Measurements from ENCODE around the gene CX3CL1. TPM values are rescaled to one million over a fixed set of nuclear protein-coding genes. Genes with fewer than 3 reads are reported as not detected.

Gene CX3CL1
- total RNA-seq, 2 donors from 2014 or later, result 2.9 to 4.7 TPM

GRCh38 chr16:57379579-57379978 lies 7.3 kb downstream of the CX3CL1 start:
- ATAC-seq, result no peak
- DNase-seq, result no peak
- intact Hi-C loops (cut with DNase I, micrococcal nuclease), result no loop called here

GRCh38 chr16:57380671-57381462 lies 8.6 kb downstream of the CX3CL1 start:
- ATAC-seq, result no peak
- no peak for DNase-seq
- intact Hi-C loops (cut with DNase I, micrococcal nuclease), result no loop called here

- DNase-seq, result no peak
- intact Hi-C loops (cut with DNase I, micrococcal nuclease), result no loop called here
- ATAC-seq, result no peak
Measured at GRCh38 chr16:57381791-57382534, 9.7 kb downstream of the CX3CL1 start.

GRCh38 chr16:57382535-57383275 lies 10.4 kb downstream of the CX3CL1 start:
- intact Hi-C loops (cut with DNase I, micrococcal nuclease), result no loop called here
- no peak for ATAC-seq
- DNase-seq, result no peak

- intact Hi-C loops (cut with DNase I, micrococcal nuclease), result no loop called here
- DNase-seq, result peak; percentile 39 to 52
- peak; percentile 23 for ATAC-seq
Measured at GRCh38 chr16:57383276-57384247, 11.3 kb downstream of the CX3CL1 start.

GRCh38 chr16:57384248-57385070 lies 12.2 kb downstream of the CX3CL1 start:
- ATAC-seq (peak; percentile 92), DNase-seq (peak; percentile 67 to 77)

DNA sequence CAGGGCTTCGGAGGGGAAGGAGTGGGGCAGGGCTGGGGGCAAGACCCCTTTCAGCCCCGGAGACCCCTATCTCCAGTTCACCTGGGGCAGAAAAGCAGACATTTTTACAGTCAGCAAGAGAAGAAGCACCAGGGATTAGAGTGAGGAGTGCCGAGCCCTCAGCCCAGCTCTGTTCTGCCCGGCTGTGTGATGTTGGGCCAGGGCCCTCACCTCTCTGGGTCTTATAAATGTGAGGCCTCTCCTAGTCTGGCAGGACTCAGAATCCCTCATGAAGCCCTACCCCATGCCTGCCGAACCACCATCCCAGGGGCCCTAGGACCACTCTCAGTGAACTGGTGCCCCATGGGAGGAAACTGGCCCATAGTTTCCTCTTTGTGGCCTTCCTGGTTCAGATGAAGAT lies 12.8 kb downstream of the CX3CL1 start:
- no peak for DNase-seq
- intact Hi-C loops (cut with DNase I, micrococcal nuclease), result no loop called here
- ATAC-seq, result no peak

More at GRCh38 chr16:57384248-57385070, 12.2 kb downstream of the CX3CL1 start:
- intact Hi-C loops (cut with DNase I, micrococcal nuclease), result no loop called here

DNA sequence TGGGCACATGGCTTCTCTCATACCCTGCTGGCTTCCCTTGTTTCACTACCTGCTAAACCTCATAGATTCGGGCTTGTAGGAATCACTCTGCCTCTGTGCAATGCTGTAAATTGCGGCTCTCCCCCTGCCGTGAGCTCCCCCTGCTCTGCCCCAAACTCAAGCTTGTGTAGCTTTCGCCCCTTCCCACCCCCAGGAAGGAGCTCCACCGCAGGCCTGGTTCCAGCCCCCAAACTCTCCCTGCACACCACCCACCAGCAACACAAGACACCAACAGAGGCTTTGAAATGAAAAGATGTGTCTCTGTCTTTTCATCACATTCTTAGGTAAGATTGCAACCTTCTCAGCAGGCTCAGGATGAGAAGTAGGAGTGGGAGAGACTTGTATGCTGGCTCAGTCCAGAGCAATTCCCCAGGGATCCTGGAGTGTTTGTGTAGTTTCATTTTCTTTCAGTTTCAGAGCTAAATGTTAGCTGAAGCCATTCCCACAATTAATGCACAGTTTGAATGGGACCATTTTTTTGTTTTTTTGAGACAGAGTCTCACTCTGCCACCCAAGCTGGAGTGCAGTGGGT lies 14.2 kb downstream of the CX3CL1 start:
- ATAC-seq, result no peak
- no peak for DNase-seq

DNA sequence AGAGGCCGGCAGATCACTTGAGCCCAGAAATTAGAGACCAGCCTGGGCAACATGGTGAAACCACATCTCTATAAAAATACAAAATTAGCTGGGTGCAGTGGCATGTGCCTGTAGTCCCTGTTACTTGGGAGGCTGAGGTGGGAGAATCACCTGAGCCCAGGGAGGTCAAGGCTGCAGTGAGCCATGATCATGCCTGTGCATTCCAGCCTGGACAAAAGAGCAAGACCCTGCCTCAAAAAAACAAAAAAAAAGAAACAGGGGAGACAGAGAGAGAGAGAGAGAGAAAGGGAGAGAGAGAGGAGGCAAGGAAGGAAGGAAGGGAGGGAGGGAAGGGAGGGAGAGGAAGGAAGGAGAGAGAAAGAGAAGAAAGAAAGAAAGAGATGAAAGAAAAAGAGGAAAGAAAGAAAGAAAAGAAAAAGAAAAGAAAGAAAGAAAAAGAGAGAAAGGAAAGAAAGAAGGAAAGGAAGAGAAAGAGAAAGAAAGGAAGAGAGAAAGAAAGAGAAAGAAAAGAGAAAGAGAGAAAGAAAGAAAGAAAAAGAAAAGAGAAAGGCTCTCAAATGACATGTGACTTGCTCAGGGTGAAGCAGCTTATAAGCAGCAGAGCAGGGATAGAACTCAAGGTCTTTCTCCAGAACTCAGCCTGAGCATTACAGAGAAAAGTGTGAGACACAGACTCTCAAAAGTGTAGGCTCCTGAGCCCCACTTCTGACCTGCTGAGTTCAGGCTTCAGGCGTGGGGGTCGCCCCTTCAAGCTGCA lies 15.5 kb downstream of the CX3CL1 start:
- ATAC-seq (peak; percentile 31), DNase-seq (no peak)

More for the DNA sequence above, 14.2 kb downstream of the CX3CL1 start:
- intact Hi-C loops (cut with DNase I, micrococcal nuclease), result no loop called here

GRCh38 chr16:57388359-57389086 lies 16.2 kb downstream of the CX3CL1 start:
- no peak for DNase-seq
- peak; percentile 70 for ATAC-seq
- intact Hi-C loops (cut with DNase I, micrococcal nuclease), result no loop called here

More for the DNA sequence above, 15.5 kb downstream of the CX3CL1 start:
- intact Hi-C loops (cut with DNase I, micrococcal nuclease), result no loop called here

GRCh38 chr16:57389087-57389468 lies 16.8 kb downstream of the CX3CL1 start:
- ATAC-seq (no peak), DNase-seq (no peak)
- intact Hi-C loops (cut with DNase I, micrococcal nuclease), result no loop called here

DNA sequence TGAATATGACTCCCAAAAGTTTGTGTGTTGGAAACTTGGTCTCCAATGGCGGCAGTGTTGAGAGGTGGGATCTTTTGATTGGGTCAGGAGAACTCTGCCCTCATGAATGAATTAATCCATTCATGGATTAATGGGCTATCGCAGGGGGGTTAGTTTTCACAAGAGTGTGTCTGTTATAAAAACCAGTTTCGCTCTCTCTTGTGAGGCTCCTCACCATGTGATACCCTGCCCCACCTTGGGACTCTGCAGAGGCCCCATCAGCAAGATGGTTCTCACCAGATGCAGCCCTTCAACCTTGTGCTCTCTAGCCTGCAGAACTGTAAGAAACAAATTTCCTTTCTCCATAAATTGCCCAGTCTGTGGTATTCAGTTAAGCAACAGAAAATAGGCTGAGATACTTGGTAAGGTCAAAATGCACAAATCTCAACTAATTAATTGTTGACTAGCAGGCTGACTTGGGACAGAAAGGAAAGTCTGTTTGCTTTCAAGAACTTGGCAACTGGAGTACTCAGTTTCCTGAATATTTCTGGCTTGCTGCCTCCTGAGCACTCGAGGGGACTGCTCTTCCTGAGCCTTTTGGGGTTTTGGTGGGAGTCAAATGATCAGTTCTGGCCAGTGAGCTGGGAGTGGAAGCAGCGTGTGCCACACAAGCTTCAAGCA lies 18.5 kb downstream of the CX3CL1 start:
- DNase-seq (no peak), ATAC-seq (no peak)
- intact Hi-C loops (cut with DNase I, micrococcal nuclease), result no loop called here

- intact Hi-C loops (cut with DNase I, micrococcal nuclease), result no loop called here
- ATAC-seq, result no peak
- DNase-seq, result no peak
Measured at GRCh38 chr16:57391300-57391699, 19.0 kb downstream of the CX3CL1 start.

- ATAC-seq (no peak), DNase-seq (no peak)
Measured at GRCh38 chr16:57391708-57392107, 19.4 kb downstream of the CX3CL1 start.

DNA sequence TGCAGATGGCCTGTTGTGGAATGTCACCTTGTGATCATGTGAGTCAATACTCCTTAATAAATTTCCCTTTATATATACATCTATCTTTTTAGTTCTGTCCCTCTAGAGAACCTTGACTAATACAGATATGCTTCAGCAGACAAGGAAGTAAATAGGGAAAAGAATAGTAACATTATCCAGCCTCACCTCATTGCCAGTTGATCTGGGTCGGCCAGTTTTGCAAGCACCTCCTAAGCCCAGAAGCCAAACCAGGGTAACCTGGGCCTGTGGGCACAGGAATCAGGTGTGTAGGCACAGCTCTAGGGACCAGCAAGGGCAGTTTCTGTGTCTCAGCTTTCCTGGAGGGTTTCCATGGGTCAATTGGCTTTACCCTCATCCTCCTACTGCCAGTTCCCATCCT lies 20.4 kb downstream of the CX3CL1 start:
- peak; percentile 41 for ATAC-seq
- DNase-seq, result no peak
- intact Hi-C loops (cut with DNase I, micrococcal nuclease), result no loop called here

More at GRCh38 chr16:57391708-57392107, 19.4 kb downstream of the CX3CL1 start:
- intact Hi-C loops (cut with DNase I, micrococcal nuclease), result no loop called here

All from left colon (tissue), 2 donors.